Dedifferentiated amniotic fluid mesenchymal stem cell (primary cell): ENCODE measurements around the gene PTPN6.

ENCODE experiments used
- DNase-seq: peaks from one replicate; pipeline ENCODE4 v3.0.0-alpha.2; 2016; ENCODE audit errors: extremely low spot score

Gene PTPN6

GRCh38 chr12:6956021-6956727, 5.0 kb downstream of the PTPN6 start:
- DNase-seq: no peak

DNA sequence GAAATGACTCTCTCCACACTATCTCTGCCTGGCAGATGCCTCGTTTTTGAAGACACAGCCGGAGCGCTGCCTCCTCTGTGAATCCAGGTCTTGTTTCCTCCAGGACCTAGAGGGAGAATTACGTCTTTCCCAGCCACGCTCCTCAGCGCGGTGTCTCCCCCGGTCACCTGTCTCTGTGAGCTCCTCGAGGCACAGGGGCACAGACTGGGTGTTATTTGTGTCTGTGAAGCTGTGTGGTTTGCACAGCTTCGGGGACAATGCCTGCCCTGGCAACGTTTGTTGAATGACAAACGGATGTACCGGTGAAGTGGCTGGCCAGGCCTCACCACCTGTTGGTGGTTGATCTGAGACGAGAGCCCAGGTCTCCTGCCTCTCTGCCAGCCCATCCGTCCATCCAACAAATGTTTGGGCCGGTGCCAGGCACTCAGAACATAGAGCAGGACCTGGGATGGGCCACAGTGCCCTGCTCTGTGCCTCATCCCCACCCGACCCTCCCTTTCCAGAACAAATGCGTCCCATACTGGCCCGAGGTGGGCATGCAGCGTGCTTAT, 6.1 kb downstream of the PTPN6 start:
- no peak for DNase-seq

- DNase-seq: no peak
These were observed 6.8 kb downstream of the PTPN6 start for GRCh38 chr12:6957741-6958608.

DNA sequence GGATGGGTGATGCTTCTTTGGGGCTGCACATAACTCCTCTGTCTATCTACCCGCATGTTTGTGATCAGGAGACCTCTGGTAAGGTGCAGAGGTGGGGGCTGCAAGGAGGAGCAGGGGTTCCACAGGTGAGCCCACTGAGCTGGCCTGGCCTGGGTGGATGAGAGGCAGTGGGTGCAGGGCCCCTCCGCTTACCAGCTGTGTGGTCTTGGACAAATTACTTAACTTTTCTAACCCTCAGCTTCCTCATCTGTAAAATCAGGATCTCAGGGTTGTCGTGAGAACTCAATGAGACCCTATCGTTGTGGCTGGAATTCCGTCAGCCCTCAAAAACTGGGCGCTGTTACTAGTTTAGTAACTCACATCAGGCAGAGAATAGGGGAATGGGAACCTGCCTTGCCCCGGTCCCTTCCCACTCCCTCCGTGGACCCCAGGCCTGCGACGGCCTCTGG, 7.5 kb downstream of the PTPN6 start:
- no peak for DNase-seq

DNA sequence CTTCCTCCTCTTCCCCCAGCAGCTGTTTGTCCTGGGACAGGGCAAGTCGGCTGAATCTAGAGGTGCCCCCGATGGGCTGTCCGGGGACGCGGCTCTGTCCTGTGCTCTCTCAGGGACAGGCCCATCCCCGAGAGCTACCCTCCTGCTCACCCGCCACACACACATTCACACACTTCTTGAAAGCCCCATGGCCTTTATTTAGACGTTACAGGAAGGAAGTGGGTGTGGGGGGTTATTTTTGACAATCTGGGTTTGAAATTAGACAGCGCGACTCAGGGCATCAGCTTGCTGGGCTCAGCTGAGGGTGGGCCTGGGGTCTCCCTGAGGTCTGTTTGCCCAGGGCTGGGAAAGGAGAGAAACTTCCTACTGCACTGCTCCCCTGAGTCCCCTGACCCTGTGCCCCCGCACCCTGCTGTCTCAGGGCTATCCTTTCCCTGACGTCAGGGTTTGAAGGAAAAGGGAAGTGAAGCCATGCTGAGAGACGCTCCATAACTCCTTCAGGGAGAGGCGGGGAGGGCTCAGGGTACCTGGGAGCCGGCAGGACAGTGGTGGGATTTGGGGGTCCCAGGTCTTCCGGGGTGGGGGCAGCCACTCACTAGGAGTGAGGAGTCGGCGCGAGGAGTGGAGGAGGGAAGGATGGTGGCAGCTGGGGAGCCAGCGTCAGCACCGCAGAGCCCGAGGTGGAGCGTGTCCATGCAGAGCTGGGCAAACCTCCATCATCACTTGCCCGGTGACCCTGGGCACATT, 8.1 kb downstream of the PTPN6 start:
- DNase-seq: no peak

- DNase-seq: no peak
These were observed 8.8 kb downstream of the PTPN6 start for GRCh38 chr12:6959805-6960592.

DNA sequence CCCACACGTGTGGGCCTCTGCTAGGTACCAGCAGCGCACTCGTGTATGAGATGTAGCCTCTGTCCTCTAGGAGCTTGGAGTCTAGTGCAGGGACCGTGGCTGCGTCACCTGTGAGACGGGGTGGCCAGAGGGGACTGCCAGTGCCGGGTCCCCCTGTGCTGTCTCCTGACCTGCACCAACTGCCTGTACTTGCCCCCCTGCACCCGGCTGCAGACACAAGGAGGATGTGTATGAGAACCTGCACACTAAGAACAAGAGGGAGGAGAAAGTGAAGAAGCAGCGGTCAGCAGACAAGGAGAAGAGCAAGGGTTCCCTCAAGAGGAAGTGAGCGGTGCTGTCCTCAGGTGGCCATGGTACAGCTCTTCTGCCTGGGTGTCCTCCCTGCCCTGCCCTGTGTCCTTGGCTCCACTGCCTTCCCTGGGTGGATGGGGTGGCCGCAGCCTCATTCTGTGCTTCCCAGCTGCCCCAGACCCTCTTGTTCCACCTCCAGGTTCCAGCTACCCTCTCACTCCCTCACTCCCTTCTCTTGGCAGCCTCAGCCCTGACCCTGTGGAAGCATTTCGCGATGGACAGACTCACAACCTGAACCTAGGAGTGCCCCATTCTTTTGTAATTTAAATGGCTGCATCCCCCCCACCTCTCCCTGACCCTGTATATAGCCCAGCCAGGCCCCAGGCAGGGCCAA, 9.6 kb downstream of the PTPN6 start:
- no peak for DNase-seq

GRCh38 chr12:6961278-6961694, 10.1 kb downstream of the PTPN6 start:
- DNase-seq: no peak

DNA sequence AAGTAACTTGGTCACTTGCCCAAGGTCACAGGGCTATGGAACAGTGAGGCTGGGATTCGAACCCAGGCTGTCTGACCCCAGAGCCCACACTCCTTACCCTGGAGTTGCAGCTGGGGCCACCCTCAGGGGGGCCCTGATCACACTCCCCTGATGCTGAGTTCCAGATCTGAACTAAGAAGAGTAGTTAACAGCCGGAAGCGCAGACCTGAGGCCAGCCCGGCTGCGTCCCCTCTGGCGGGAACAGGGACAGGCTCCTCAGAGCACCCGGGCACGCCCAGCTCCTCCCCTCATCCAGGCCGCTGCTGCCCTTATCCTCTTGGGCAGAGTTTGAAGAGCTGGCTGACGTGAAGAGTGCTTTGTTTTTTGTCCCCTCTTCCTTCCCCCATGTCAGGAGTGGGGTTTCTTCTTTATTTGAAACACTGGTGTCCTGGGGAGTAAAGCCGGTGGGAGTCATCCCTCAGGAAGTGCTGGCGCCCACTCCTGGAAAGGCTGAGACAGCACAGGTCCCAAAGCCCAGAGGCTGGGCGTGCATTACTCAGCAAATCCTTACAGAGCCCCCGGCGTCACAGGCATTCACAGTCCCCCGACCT, 10.6 kb downstream of the PTPN6 start:
- DNase-seq: peak; percentile 36

- no peak for DNase-seq
These were observed 11.3 kb downstream of the PTPN6 start for GRCh38 chr12:6962285-6963015.

DNA sequence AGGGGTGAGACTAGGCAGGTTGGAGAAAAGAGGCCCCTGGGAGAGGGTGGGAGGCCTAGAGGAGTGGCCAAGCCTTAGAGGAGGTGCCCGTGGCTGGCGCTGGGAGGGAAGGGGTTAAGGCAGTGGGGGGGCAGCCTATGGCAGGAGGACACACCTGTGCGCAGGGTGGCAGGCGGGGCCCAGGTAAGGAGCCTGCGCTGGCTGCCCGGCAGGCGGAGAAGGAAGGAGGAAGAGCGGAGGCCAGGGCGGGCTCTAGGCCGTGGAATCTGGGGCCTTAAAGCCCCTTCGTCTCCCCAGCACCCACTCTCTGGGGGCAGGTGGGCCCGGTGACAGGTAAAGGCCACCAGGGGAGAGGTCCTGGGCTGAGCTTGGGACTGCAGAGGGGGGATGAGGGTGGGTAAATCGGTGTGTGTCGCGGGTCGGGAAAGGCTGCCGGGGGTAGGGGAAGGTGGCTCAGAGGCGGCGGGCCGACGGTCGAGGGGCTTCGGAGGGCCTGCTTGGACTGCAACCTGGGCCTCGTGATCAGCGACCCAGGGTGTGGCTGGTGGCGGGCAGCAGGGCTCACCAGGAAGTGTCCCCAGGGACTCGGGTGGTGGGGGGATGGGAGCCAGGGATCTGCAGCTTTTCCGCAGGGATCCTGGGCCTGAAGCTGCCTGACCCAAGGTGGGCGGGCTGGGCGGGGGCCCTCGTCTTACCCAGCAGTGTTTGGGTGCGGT, 12.0 kb downstream of the PTPN6 start:
- DNase-seq: no peak

GRCh38 chr12:6963791-6964413, 12.7 kb downstream of the PTPN6 start:
- no peak for DNase-seq

DNA sequence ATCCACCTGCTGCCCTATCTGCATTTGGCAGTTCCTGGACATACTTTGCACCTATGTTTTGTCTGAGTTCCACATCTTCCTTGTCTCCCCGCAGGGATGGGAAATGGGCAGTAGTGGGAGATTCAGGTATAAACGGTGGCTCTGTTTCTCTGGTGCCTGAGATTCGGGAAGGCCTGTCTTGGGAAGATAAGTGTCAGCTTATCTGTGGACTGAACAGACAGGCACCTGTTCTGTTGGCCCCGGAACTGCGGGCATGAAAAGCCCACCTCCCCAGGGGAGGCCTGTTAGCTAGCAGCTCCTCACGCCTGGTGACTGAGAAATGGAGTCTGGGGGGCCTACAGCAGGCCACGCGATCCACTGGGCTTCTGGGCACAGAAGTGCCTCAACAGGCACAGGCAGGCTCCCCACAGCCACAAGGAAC, 13.5 kb downstream of the PTPN6 start:
- no peak for DNase-seq

- peak; percentile 72 for DNase-seq
These were observed 14.0 kb downstream of the PTPN6 start for GRCh38 chr12:6965026-6965661.

- DNase-seq: no peak
These were observed 14.6 kb downstream of the PTPN6 start for GRCh38 chr12:6965714-6966113.

GRCh38 chr12:6966351-6966750, 15.2 kb downstream of the PTPN6 start:
- no peak for DNase-seq

GRCh38 chr12:6967651-6968100, 16.5 kb downstream of the PTPN6 start:
- no peak for DNase-seq

DNA sequence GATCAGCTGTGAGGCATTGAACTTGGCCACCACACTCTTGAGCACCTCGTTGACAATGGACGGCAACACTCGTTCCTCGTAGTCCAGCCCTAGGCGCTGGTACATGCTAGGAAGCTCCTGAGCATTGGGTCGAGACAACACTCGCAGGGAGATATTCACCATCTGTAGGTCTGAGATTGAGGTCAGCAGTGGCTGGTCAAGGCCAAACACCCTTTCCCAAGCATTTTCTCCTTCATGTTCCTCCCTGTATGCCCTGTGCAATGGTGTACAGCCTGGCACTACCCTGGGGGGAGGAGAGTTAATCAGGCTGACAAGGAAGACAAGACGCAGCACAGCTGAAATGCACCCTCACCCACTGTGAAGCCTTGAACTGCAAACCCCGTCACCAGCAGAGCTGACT, 17.3 kb downstream of the PTPN6 start:
- DNase-seq: no peak
